ENCODE results near the gene COPA. TPM values are rescaled to one million over a fixed set of nuclear protein-coding genes. Genes with fewer than 3 reads are reported as not detected.

COPA gene
- 156 TPM for total RNA-seq

GRCh38 chr1:160342953-160343869 is at the start of gene COPA, which contains the start of gene NCSTN:
Gene COPA (minus strand): TSS chr1:160343250. CDS start chr1:160343170, 80 bp downstream.
Gene NCSTN (plus strand): TSS chr1:160343383. CDS start chr1:160343397, 14 bp downstream.

GRCh38 chr1:160366731-160367515 is 23.9 kb upstream of the COPA start, which contains the start of gene NHLH1:
Gene NHLH1 (plus strand): TSS chr1:160367071. CDS start chr1:160370732, 3,661 bp downstream.

GRCh38 chr1:160284782-160285344 is 58.2 kb downstream of the COPA start, which contains the start of gene PEX19:
Gene PEX19 (minus strand): TSS chr1:160285133. CDS start chr1:160285124, 9 bp downstream.

GRCh38 chr1:160261893-160262794 is 80.9 kb downstream of the COPA start, which contains the start of gene DCAF8:
Gene DCAF8 (minus strand): TSS chr1:160262549. CDS start chr1:160244008, 18,541 bp downstream.

Other genes with a start within 250 kb of the COPA start
- 37.5 TPM for gene IGSF8, start 244.6 kb downstream of the COPA start, total RNA-seq
- 50.0 TPM for gene ATP1A2, start 227.5 kb downstream of the COPA start, total RNA-seq
- gene ATP1A4, start 191.6 kb downstream of the COPA start, total RNA-seq, result 0.60 TPM
- 35.8 TPM for gene CASQ1, start 152.7 kb downstream of the COPA start, total RNA-seq
- gene PEA15, start 137.9 kb downstream of the COPA start, total RNA-seq, result 215 TPM
- gene DCAF8, start 80.7 kb downstream of the COPA start, total RNA-seq, result 186 TPM
- 99.8 TPM for gene PEX19, start 58.1 kb downstream of the COPA start, total RNA-seq
- 81.4 TPM for gene NCSTN, start 133 bp upstream of the COPA start, total RNA-seq
- 2.7 TPM for gene NHLH1, start 23.8 kb upstream of the COPA start, total RNA-seq
- 15.2 TPM for gene VANGL2, start 57.3 kb upstream of the COPA start, total RNA-seq
- not detected for gene SLAMF6, start 180.0 kb upstream of the COPA start, total RNA-seq
- 2.2 TPM for gene CD84, start 236.2 kb upstream of the COPA start, total RNA-seq